ENCODE data around the gene PARP1.

Gene PARP1

DNA sequence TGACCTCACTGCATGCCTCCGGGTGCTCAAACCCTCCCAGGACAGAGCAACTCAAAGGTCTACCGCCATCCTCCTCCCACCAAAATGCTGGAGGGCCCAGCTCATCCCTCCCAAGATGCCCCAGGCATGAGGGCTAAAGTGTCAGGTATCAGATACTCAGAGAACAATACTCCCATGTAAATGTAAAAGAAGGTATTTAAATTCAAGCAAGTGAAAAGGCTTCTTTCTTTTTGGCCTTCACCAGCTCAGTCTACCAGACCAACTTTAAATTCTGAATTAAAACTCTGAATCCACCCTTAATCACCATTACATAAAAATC, 3.0 kb downstream of the PARP1 start:
- DNase-seq: no peak

DNA sequence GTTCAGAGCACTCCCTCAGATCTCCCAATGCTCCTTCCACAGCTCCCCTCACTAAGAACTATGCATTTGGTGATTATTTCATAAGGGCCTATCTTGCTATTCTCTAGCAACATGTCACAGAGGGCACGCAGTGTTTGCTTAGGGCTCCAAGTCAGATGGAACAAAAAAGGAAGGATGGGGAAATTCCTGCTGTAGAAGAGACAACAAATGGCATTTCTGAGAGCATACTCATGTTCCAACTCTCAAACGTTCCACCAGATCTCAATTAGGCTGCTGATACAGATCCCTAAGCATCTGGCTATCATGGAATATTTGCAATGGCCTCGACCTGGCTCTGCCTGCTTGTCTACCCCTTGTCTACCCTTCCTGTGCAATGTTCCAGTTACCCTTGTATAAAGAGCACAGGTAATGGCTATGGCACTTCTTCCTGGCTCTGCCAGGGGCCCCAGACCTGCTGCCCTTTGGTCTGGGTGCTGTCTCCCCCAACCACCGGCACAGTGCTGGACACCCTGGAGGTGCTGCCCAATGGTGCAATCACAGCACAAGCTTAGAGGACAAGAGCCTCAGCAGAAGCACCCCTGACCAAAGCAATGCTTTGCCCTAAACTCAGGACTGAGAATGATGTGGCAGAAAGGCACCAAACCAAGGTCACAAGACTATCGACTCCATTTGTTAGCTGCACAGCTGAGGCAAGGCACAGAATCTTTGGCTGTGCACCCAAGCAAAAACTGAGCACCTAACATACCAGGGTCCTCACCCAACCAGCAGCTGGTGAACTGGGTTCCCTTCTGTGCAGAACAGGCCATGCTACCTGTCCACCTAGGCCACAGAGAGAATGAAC, 3.6 kb downstream of the PARP1 start:
- DNase-seq: no peak

DNA sequence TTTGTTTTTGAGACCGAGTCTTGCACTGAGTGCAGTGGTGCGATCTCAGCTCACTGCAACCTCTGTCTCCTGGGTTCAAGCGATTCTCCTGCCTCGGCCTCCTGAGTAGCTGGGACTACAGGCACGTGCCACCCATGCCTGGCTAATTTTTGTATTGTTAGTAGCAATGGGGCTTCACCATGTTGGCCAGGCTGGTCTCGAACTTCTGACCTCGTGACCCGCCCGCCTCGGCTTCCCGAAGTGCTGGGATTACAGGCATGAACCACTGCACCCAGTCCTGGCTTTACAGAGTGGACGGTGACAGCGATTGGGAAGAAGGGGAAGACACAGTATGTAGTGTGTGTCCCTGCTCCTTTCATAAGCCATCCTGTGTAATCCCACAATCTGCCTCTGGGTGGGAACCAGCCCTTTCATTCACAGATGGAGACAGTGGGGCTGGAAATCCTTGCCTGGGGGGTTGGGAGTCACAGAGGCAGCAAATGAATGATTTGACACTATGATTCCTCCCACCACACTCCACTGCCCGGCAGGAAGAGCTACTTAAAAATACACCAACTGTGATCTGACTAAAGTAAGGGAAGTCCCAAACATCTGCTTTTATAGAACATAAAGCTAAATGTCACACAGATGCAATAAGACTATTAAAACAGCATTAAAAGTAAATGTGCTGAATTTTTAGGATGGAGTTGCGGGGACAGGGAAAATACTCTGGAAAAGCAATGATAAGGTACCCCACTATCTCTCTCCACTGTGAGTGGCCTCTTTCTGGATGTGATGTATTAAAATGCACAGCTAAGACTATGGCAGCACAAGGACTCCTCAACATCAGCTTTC, 4.5 kb downstream of the PARP1 start:
- no peak for DNase-seq

DNA sequence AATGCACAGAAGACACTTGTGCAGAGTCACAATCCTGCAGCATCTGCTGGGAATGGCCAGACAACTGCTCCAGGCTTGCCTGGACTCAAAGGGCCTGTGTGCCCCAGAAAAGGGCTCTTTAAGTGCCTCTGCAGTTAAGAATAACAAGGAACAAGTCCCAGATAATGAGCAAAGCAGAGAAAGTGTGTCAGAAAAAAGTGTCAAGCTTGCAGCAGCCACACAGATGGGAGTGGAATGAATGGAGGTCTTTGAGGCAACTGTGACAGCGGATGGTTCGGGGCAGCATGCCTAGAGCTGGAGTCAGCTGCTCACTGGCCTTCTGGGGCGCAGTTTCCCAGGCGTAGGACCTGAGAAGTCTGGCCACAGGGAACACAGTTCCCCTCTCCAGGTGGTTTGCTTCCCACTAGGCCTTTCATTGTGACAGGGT, 5.1 kb downstream of the PARP1 start:
- no peak for DNase-seq

DNA sequence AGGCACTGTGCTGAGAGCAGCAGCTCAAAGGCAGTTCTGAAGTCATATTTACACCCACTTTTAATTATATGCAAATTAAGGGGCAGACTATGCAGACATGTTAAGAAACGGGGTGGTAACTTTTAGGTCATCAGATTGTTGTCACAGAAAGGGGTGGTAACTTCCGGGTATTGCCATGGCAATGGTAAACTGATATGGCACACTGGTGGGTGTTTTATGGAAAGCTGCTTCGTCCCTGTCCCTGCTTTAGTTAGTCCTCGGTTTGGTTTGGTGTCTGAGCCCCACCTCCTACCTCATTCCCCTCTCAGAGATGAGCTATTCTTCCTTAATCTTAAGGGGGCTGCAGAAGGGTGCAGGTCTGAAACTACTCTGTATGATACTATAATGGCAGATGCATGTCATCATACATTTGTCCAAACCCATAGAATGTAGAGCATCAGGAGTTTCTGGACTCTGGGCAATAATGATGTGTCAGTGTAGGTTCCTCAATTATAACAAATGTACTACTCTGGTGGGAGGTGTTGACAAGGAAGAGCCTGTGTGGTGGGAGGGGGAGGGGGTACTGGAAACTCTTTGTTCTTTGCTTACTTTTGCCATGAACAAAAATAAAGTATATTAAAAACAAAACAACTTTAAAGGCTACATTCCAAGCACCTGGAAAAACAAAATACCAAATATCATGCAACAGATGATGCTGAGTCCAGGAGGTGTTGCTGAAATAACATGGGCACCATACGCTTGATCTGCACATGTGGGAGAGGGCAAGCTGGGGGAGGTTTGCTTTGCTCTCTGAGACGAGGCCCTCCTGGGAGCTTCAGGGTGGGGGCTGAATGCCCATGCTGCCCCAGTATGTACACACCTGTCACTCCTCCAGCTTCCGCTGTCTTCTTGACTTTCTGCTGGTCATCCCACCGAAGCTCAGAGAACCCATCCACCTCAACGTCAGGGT, 6.3 kb downstream of the PARP1 start:
- no peak for DNase-seq

DNA sequence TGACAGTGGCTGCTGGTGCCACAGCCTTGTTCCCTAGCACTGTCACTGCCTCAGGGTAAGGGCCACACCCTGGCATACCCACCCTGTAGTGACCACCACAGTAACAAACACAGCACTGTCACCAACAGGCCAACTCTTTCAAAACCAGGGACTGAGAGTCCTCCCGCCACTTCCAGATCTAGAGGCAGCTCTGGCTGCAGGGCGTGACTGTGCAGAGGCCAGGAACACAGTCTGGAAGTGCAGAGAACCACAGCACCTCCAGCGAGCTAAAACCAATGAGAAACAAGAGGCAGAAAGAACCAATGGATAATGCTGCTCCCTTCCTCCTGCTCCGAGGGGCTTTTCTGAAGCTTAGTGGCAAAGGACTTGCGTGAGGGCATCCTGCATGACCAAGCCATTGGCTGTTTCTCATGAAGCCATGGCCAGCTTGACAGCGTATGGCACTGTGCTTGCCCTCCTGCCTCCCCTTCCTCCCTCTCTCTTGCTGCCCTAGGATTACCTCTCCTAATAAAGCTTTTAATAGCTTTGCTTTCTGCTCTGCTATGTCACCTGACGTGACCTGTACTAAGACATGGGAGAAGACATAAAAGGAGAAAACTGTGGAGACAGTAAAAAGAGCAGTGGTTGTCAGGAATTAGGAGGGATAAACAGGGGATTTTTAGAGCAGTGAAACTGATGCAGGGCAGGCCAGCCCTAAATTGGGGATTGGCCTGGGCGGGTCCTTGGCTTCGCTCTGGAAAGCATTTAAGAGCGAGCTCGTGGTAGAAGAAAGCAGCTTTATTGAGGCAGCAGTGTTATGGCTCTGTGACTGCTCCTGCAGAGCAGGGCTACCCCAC, 7.2 kb downstream of the PARP1 start:
- DNase-seq: no peak

DNA sequence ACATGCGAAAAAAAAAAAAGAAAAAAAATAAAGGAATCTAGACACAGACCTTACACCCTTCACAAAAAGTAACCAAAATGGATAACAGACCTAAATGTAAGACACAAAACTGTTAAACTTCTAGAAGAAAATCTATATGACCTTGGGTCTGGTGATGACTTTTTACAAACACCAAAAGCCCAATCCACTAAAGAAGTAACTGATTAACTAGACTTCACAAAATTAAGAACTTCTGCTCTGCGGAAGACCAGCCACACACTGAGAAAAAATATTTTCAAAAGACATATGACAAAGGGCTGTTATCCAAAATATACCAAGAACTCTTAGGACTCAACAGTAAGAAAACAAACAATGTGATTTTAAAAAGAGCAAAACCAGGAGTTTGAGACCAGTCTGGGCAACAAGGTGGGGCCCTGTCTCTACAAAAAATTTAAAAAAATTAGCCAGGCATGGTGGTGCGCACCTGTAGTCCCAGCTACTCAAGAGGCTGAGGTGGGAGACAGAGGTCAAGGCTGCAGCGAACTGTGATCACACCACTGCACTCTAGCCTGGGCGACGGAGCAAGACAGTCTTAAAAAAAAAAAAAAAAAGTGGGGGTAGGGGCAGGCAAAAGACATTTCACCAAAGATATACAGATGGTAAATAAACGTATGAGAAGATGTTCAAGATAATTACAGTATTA, 9.8 kb downstream of the PARP1 start:
- DNase-seq: no peak

DNA sequence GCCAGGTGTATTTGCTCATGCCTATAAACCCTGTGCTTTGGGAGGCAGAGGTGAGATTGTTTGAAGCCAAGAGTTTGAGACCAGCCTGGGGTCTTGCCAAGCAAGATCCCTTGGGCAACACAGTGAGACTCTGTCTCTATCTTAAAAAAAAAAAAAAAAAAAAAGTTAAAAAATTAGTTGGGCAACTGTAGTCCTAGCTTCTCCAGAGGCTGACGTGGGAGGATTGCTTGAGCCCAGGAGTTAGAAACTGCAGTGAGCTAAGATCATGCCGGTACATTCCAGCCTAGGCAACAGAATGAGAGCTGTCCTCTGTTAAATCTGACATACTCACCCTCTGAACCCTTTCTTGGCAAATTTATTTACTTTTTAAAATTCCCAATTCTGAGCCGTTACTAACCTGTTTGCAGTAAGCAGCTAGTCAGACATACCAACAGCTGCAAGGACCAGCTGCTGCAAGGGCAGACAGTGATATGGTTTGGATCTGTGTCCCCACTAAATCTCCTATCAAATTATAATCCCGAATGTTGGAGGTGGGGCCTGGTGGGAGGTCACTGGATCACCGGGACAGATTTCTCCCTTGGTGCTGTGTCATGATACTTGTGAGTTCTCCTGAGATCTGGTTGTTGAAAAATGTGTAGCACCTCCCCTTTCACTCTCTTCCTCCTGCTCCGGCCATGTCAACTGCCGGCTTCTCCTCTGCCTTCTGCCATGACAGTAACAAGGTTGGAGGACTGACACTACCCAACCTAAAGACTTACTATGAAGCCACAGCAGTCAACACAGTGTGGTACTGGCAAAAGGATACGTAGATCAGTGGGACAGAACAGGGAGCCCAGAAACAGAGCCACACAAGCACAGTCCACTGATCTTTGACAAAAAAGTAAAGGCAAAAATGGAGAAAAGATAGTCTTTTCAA, 10.6 kb downstream of the PARP1 start:
- no peak for DNase-seq

DNA sequence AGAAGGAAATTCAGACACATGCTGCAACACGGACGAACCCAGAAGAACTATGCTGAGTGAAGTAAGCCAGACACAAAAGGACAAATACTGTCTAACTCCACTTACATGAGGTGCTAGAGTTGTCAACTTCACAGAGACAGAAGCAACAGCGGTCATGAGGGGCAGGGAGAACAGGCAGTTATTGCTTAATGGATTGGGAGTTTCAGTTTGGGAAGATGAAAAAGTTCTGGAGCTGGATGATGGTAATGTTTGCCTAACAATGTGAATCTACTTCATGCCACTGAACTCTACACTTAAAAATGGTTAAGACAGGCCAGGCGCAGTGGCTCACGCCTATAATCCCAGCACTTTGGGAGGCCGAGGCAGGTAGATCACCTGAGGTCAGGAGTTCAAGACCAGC, 12.1 kb downstream of the PARP1 start:
- DNase-seq: no peak

DNA sequence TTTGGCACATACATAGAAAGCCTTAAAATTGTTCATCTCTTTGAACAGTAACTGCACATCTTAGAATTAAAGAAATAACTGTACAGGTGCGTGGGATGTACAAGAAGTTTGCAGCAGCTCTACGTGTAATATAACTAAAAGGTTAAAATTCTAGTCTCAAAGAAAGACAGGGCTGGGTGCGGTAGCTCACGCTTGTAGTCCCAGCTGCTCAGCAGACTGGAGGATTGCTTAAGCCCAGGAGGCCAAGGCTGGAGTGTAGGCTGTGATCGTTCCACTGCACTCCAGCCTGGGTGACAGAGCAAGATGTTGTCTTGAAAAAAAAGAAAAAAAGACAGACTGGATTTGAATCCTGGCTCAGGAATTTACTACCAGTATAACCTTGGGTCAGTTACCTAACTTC, 13.4 kb downstream of the PARP1 start:
- no peak for DNase-seq

DNA sequence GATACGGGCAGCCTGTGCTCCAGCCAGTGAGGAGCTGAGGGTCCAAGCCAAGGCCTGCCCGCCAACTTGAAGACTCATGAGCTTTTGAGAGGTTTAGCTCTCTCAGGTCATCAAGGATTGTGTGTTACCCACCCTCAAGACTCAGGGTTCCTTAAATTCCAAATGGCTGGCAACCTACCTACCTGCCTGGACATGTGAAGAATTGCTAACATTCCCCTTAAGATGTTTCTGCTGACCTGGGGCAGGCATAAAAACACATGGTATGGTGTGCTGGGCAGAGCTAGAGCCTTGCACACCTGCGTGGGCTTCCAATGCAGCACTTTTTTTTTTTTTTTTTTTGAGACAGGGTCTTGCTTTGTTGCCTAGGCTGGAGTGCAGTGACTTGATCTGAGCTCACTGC, 17.2 kb downstream of the PARP1 start:
- DNase-seq: no peak

DNA sequence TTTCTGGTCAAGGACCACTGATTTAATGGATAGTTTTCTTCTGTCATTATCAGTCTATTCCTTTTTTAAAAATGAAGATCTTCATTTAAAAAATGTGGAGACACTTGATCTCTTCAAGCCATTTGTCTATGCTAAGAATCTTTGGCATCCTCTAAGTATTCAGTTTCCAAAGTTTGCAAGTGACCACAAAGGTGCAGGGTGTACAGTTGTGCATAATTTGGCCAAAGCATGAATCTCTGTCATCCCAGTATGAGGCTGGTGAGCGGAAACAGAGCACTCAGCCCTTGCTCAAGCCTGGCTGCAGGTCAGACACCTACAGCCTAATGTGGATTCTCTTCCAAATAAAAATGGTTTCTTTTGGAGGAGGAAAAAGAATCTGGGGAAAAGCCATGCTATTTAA, 19.8 kb downstream of the PARP1 start:
- no peak for DNase-seq

DNA sequence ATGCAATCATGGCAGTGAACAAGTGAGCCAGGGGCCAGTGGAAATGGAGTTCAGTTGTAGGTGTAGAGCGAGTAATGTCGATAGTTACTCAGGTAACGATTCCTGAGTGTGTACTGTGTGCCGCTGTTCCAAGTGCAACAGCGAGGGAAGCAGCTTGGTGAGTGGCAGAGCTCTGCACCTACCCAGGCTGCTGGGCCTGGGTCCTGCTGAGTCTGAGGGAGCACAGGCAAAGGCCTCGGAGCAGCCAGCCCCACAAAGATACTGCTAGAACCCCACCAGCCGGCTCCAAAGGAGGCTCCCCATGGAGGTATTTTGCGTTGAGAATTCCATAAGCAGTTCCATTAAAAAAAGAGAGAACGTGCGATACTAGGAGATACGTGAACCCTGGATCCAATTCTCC, 23.2 kb downstream of the PARP1 start:
- DNase-seq: no peak

DNA sequence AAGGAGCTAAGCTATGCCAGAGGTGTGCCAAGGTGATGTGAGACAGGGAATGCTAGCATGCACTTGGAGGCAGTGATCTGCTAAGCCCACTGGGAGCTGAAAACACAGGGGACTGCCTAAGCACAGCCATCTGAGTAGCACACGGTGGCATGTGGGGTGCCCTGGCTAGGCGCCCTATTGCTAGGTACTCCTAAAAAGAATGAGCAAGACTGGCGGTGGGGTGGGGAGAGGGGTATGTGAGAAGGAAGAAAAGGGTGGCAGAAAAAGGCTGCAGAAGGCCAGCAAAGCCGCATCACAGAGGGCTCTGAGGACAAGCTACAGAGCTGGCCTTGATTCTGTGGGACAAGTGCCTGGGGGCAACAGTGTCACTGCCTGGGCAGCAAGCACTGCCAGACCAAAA, 23.9 kb downstream of the PARP1 start:
- no peak for DNase-seq

DNA sequence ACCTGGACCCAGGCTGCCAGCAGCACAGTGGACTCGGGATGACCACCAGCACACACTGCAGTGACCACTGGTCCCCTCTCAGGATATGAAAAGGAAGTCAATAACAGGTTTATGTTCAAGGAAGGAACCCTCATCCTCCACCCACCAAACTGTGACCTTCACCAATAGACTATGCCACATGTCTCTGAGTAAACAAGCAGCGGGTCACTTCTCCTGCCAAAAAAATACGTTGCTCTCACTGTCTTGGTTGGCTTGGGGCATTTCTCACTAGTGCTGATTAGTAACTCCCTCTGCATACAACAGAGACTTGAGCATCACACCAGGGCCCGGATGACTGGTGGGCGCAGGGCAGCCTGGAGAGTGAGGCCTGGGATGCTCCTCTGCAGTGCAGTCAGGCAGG, 25.9 kb downstream of the PARP1 start:
- no peak for DNase-seq

DNA sequence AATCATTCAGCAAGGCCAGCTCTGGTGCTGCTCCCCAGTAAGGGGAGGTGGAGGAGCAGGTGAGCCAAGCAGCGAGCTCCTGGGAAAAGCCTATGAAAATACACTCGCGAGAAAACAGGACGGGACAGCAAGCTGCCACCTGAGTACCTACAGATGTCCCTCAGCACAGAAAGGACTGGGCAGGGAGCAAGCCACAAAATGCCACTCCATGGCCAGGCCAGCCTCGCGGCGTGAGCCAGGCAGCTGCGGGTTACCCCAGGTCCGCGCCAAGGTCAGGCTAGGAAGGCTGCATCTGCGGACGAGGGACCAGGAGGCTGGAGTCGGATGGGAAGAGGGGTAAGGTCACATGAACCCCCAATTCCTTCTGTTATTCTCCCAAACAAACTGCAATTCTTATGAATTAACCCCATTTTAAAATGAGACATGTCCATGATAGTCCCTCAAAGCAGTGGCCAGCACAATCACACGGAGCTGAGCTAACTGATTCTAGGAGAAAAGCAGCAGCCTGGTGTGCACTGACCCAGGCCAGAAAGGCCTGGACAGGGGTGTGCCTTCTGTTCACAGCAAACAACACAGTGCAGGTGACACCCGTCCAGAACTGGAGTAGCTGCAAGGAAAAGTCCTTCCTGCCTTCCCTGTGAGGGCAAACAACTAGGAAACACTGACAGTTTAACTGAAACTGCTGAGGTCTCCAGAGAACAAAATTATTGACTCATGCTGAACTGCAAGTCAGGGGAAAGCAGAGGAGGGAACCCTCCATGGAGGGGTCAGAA, 26.5 kb downstream of the PARP1 start:
- DNase-seq: no peak

DNA sequence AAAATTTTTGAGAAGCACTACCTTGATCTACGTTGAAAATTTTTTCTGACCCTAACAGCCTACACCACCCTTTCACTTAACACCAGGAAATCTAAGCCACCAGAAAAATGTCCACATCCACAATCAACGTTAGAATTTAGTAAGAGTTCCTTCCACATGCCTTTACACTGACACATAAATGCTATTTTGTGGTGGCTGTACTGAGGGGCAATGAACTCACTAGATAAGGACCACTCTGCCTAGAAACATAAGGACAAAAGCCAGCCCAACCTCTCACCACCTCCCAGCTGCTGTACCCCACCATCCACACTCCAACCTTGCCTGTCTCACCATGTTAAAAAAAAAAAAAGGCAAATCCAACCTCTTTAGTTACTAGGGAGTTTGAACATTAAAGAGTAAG, 29.8 kb downstream of the PARP1 start:
- no peak for DNase-seq

DNA sequence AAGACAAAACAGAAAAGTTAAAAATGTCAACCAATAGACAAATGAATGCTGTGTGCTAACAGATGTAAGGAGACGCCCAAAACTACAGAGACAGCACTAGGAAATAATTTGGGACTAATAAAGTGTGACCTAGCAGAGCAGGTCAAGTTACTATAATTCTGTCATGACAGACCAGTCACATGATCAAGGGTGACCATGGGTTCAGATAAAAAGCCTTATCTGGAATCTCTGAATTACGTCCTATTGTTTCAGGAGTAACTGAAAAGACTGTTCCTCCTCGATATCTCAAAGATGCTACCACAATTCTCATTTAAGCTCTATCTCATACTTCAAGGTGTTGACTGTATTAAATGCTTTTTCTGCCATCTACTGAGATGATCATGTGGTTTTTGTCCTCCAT, 31.6 kb downstream of the PARP1 start:
- no peak for DNase-seq

DNA sequence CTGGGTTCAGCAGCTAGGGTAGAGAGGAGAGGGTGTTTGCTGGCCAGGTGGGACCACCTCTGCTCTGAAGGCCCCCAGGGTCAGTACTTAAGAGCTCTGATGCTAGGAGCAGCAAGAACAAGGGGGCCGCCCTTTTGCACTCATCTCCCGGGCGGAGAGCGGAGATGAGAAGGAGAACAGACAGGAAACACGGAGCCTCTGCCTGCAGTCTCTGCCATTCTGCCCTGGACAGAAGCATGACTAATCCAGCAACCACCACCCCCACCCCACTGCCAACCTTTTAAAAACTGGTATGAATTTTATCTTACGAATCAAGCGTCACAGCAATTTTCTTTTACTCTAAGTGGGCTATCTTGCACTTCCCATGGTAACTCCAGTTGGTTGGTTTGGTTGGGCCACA, 34.5 kb downstream of the PARP1 start:
- DNase-seq: no peak

DNA sequence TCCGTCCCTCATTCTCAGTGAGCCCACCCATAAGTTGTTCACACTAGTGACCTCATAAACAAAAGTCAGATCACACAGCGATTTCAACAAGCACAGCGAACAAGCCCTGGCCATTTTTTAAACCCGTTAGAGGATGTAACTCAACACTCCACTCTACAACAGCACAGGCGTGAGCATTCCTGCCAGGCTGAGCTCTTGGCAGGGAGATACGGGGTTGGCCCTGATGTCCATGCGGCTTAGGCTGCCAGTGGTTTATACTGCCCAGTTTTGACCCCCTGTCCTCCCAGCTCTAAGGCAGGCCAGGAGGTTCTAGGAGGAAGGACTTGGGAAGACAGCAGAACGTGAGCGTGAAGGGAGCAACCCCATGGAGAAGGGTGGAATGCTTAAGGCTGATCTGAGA, 35.0 kb downstream of the PARP1 start:
- DNase-seq: no peak
